ENCODE data around the gene TTBK2. TPM values are rescaled to one million over a fixed set of nuclear protein-coding genes. Genes with fewer than 3 reads are reported as not detected.

The TTBK2 gene
- total RNA-seq, 1 experiment from 2014 or later: 17.2 TPM

DNA sequence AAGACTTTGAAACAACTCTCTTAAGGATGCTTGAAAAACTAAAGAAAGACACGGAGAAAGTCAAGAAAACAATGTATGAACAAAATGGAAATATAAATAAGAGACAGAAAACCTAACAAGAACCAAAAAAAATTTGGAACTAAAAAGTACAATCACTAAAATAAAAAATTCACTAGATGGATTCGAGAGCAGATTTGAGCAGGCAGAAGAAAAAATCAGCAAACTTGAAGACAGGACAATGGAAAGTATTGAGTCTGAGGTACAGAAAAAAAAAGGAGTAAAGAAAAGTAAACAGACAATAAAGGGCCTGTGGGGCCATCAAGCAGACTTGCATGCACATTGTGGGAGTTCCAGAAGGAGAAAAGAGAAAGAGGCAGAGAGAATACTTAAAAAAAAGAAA, 170.3 kb downstream of the TTBK2 start:
- no peaks in the 10 kb centered on the region for H3K36me3 ChIP-seq (ENCODE audit: control insufficient read depth, insufficient read depth, low read length)
- DNase-seq (ENCODE audit: low read depth, low spot score) (no peak), ATAC-seq (no peak)
- no peak for TF ChIP-seq SIN3A (IDR thresholded peaks at IDR 0.05; ENCODE audit: borderline replicate concordance, insufficient read depth, low read depth, low read length)
- TF ChIP-seq, protein P1, sequence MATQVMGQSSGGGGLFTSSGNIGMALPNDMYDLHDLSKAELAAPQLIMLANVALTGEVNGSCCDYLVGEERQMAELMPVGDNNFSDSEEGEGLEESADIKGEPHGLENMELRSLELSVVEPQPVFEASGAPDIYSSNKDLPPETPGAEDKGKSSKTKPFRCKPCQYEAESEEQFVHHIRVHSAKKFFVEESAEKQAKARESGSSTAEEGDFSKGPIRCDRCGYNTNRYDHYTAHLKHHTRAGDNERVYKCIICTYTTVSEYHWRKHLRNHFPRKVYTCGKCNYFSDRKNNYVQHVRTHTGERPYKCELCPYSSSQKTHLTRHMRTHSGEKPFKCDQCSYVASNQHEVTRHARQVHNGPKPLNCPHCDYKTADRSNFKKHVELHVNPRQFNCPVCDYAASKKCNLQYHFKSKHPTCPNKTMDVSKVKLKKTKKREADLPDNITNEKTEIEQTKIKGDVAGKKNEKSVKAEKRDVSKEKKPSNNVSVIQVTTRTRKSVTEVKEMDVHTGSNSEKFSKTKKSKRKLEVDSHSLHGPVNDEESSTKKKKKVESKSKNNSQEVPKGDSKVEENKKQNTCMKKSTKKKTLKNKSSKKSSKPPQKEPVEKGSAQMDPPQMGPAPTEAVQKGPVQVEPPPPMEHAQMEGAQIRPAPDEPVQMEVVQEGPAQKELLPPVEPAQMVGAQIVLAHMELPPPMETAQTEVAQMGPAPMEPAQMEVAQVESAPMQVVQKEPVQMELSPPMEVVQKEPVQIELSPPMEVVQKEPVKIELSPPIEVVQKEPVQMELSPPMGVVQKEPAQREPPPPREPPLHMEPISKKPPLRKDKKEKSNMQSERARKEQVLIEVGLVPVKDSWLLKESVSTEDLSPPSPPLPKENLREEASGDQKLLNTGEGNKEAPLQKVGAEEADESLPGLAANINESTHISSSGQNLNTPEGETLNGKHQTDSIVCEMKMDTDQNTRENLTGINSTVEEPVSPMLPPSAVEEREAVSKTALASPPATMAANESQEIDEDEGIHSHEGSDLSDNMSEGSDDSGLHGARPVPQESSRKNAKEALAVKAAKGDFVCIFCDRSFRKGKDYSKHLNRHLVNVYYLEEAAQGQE (IDR thresholded peaks at IDR 0.05; ENCODE audit: insufficient read depth in 1 of 2, low read depth in 2 of 2, low read length in 1 of 2): no peak
- TF ChIP-seq POLR2AphosphoS5 (IDR thresholded peaks at IDR 0.05; ENCODE audit: low read depth, low read length): no peak
- TF ChIP-seq, protein P2, sequence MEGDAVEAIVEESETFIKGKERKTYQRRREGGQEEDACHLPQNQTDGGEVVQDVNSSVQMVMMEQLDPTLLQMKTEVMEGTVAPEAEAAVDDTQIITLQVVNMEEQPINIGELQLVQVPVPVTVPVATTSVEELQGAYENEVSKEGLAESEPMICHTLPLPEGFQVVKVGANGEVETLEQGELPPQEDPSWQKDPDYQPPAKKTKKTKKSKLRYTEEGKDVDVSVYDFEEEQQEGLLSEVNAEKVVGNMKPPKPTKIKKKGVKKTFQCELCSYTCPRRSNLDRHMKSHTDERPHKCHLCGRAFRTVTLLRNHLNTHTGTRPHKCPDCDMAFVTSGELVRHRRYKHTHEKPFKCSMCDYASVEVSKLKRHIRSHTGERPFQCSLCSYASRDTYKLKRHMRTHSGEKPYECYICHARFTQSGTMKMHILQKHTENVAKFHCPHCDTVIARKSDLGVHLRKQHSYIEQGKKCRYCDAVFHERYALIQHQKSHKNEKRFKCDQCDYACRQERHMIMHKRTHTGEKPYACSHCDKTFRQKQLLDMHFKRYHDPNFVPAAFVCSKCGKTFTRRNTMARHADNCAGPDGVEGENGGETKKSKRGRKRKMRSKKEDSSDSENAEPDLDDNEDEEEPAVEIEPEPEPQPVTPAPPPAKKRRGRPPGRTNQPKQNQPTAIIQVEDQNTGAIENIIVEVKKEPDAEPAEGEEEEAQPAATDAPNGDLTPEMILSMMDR (IDR thresholded peaks at IDR 0.05): no peak
- TF ChIP-seq TCF7L2 (IDR thresholded peaks at IDR 0.05; ENCODE audit: low read depth, low read length): no peak
- in situ Hi-C loops (cut with HindIII; ENCODE audit: low pct_unique_long_range_greater_than_20kb, low sequenced_read_pairs) (no loop called here), intact Hi-C loops (cut with micrococcal nuclease; ENCODE audit: unreplicated experiment) (no loop called here)
- H3K27me3 ChIP-seq (ENCODE audit: control insufficient read depth, insufficient read depth, low read length): no peaks in the 10 kb centered on the region
- BruUV-seq (replicated peaks): no TSS peak
- no peaks in the 10 kb centered on the region for H3K9me3 ChIP-seq (ENCODE audit: control insufficient read depth, insufficient read depth, low read depth, low read length)
- H3K27ac ChIP-seq (ENCODE audit: low read length): no peak overlapping the region
- no peak overlapping the region for H3K4me3 ChIP-seq (ENCODE audit: low read depth in 2 of 2, low read length in 2 of 2)
- POLR2A ChIA-PET: no interaction called here
- H3K4me1 ChIP-seq (ENCODE audit: control insufficient read depth, insufficient read depth, low read length): no peaks in the 10 kb centered on the region
- CTCF ChIA-PET: no interaction called here

DNA sequence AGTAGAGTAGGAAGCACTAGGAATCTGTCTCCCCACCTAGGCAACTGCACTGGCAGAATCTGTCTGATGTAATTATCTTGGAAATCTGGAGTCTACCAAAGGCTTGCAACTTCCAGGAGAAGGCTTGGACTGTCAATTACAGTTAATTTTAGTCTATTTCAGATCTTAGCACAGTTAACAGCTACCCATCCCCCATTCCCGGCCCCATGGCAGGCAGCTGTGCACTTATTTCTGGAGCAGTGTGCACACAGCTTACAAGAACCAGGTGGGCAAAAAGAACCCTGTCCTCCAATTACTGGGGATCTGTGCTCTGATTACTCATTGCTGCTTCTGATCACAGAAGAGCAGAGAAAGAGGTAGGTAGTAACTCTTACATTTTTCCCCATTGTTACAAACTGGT, 171.3 kb downstream of the TTBK2 start:
- no peaks in the 10 kb centered on the region for H3K4me1 ChIP-seq (ENCODE audit: control insufficient read depth, insufficient read depth, low read length)
- CTCF ChIA-PET: no interaction called here
- H3K9me3 ChIP-seq (ENCODE audit: control insufficient read depth, insufficient read depth, low read depth, low read length): no peaks in the 10 kb centered on the region
- DNase-seq (ENCODE audit: low read depth, low spot score) (no peak), ATAC-seq (no peak)
- no peak overlapping the region for H3K27ac ChIP-seq (ENCODE audit: low read length)
- in situ Hi-C loops (cut with HindIII; ENCODE audit: low pct_unique_long_range_greater_than_20kb, low sequenced_read_pairs): no loop called here
- no peaks in the 10 kb centered on the region for H3K36me3 ChIP-seq (ENCODE audit: control insufficient read depth, insufficient read depth, low read length)
- no peaks in the 10 kb centered on the region for H3K27me3 ChIP-seq (ENCODE audit: control insufficient read depth, insufficient read depth, low read length)
- TF ChIP-seq POLR2AphosphoS5 (IDR thresholded peaks at IDR 0.05; ENCODE audit: low read depth, low read length): no peak
- TF ChIP-seq TCF7L2 (IDR thresholded peaks at IDR 0.05; ENCODE audit: low read depth, low read length): no peak
- TF ChIP-seq, protein P2 (IDR thresholded peaks at IDR 0.05): no peak
- TF ChIP-seq SIN3A (IDR thresholded peaks at IDR 0.05; ENCODE audit: borderline replicate concordance, insufficient read depth, low read depth, low read length): no peak
- TF ChIP-seq, protein P1 (IDR thresholded peaks at IDR 0.05; ENCODE audit: insufficient read depth in 1 of 2, low read depth in 2 of 2, low read length in 1 of 2): no peak
- H3K4me3 ChIP-seq (ENCODE audit: low read depth in 2 of 2, low read length in 2 of 2): no peak overlapping the region
- intact Hi-C loops (cut with micrococcal nuclease; ENCODE audit: unreplicated experiment): no loop called here
- BruUV-seq (replicated peaks): no TSS peak
- POLR2A ChIA-PET: no interaction called here

All from Panc1 (cell line).